GM12878 (cell line): ENCODE results near the gene TTLL8. TPM values are rescaled to one million over a fixed set of nuclear protein-coding genes. Genes with fewer than 3 reads are reported as not detected.

Experiments
- BCL3 ChIP-seq: IDR thresholded peaks from 2 replicates; pipeline ENCODE4 v1.6.1; 2011; ENCODE audit warnings: borderline replicate concordance, low read depth, mild to moderate bottlenecking, moderate library complexity, low read length; ENCODE audit not compliant: insufficient read depth, poor library complexity, severe bottlenecking
- BHLHE40 ChIP-seq, 2 experiments: fragments of 450-650 bp in 1 of 2; IDR thresholded peaks; 2 replicates each; pipeline ENCODE4 v1.6.1; 2011 to 2017; ENCODE audit warnings: low read depth in 2 of 2, borderline replicate concordance in 1 of 2, improper control_type of control experiment in 1 of 2, low read length in 1 of 2, mild to moderate bottlenecking in 1 of 2
- CEBPB ChIP-seq, 2 experiments: fragments of 150-350 bp in 1 of 2; IDR thresholded peaks; 2 replicates each; pipeline ENCODE4 v1.6.1; 2012 to 2014; ENCODE audit warnings: low read depth in 2 of 2, low read length in 2 of 2, borderline replicate concordance in 1 of 2, inconsistent platforms in 1 of 2
- CHD4 ChIP-seq: fragments of 200-600 bp; sonication (generic); IDR thresholded peaks from 2 replicates; pipeline ENCODE4 v1.6.1; 2016; ENCODE audit warnings: mild to moderate bottlenecking
- NFYB ChIP-seq: IDR thresholded peaks from 2 replicates; pipeline ENCODE4 v1.6.1; 2011; ENCODE audit warnings: low read depth, mild to moderate bottlenecking, low read length, improper control_type of control experiment, moderate library complexity; ENCODE audit not compliant: insufficient read depth
- SUPT20H ChIP-seq: IDR thresholded peaks from 2 replicates; pipeline ENCODE4 v1.6.1; 2011; ENCODE audit warnings: low read depth, mild to moderate bottlenecking, low read length, moderate library complexity, borderline replicate concordance; ENCODE audit not compliant: control insufficient read depth
- TAF1 ChIP-seq: IDR thresholded peaks from 2 replicates; pipeline ENCODE4 v1.6.1; 2011; ENCODE audit warnings: mild to moderate bottlenecking, low read depth, low read length, borderline replicate concordance
- polyA plus RNA-seq, 11 experiments: library from polyadenylated mRNA; depleted of rRNA in 4 of 11; unstranded in 6 of 11; stranded (reverse) in 5 of 11; fragments of >200 nt; fragmentation: Nextera tagmentation in 4 of 11; fragmentation: Illumina TruSeq in 1 of 11; extraction: Ambion mirVana in 4 of 11; extraction: Trizol in 1 of 11; gene quantifications; 1 replicate in 1 of 11; 2 replicates in 10 of 11; pipeline versions ENCODE4 v1.2.1 to v1.2.3, GENCODE V29; 2011 to 2016; ENCODE audit warnings: inconsistent platforms in 2 of 11, missing spikeins in 2 of 11, low read depth in 1 of 11
- total RNA-seq, 4 experiments: library from RNA; depleted of rRNA in 3 of 4; stranded (reverse); fragments of >200 nt in 3 of 4; fragmentation: Illumina TruSeq in 1 of 4; extraction: Trizol in 1 of 4; gene quantifications; 2 replicates each; pipeline versions ENCODE4 v1.2.1 to v1.2.3, GENCODE V29; 2013 to 2021
- TF ChIP-seq, protein P1 (sequence below): IDR thresholded peaks from 2 replicates; pipeline ENCODE4 v1.6.1; 2011; ENCODE audit warnings: mild to moderate bottlenecking, low read depth, low read length, moderate library complexity; ENCODE audit not compliant: insufficient replicate concordance
- TF ChIP-seq, protein P2 (sequence below): fragments of 450-650 bp; IDR thresholded peaks from 2 replicates; pipeline ENCODE4 v1.6.1; 2017; ENCODE audit warnings: antibody characterized with exemption, mild to moderate bottlenecking, moderate library complexity

TTLL8 gene
- total and polyA plus RNA-seq, 10 of the 15 experiments (the other 5 are each of a cell fraction or from before 2014, with no cell fraction given): not detected

GRCh38 chr22:50107529-50107928, 49.4 kb upstream of the TTLL8 start (continued):
- TF ChIP-seq CEBPB (IDR thresholded peaks at IDR 0.05; ENCODE audit: borderline replicate concordance in 1 of 2, low read depth in 2 of 2, low read length in 2 of 2) (no peak), TAF1 (no peak), NFYB (no peak), BCL3 (no peak), SUPT20H (no peak), CHD4 (no peak), BHLHE40 (IDR thresholded peaks at IDR 0.05; ENCODE audit: borderline replicate concordance in 1 of 2, low read depth in 2 of 2, low read length in 1 of 2) (no peak)
- TF ChIP-seq, protein P1, sequence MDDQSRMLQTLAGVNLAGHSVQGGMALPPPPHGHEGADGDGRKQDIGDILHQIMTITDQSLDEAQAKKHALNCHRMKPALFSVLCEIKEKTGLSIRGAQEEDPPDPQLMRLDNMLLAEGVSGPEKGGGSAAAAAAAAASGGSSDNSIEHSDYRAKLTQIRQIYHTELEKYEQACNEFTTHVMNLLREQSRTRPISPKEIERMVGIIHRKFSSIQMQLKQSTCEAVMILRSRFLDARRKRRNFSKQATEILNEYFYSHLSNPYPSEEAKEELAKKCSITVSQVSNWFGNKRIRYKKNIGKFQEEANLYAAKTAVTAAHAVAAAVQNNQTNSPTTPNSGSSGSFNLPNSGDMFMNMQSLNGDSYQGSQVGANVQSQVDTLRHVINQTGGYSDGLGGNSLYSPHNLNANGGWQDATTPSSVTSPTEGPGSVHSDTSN: no peak
- TF ChIP-seq, protein P2, sequence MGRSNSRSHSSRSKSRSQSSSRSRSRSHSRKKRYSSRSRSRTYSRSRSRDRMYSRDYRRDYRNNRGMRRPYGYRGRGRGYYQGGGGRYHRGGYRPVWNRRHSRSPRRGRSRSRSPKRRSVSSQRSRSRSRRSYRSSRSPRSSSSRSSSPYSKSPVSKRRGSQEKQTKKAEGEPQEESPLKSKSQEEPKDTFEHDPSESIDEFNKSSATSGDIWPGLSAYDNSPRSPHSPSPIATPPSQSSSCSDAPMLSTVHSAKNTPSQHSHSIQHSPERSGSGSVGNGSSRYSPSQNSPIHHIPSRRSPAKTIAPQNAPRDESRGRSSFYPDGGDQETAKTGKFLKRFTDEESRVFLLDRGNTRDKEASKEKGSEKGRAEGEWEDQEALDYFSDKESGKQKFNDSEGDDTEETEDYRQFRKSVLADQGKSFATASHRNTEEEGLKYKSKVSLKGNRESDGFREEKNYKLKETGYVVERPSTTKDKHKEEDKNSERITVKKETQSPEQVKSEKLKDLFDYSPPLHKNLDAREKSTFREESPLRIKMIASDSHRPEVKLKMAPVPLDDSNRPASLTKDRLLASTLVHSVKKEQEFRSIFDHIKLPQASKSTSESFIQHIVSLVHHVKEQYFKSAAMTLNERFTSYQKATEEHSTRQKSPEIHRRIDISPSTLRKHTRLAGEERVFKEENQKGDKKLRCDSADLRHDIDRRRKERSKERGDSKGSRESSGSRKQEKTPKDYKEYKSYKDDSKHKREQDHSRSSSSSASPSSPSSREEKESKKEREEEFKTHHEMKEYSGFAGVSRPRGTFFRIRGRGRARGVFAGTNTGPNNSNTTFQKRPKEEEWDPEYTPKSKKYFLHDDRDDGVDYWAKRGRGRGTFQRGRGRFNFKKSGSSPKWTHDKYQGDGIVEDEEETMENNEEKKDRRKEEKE: no peak
